GM21528 (cell line): ENCODE data around the gene SH3PXD2A.
"Not testable (repeated sequence)": the region's sequence is repeated elsewhere in the genome, so short reads cannot be mapped to it uniquely, and the experiment has no call there.

ENCODE experiments used
- ATAC-seq: cut with Tn5 transposase; IDR thresholded peaks from one replicate; pipeline ENCODE4 v1.9.1; 2021; ENCODE audit warnings: mild to moderate bottlenecking, moderate library complexity; ENCODE audit not compliant: unreplicated experiment, low FRiP score

SH3PXD2A gene

DNA sequence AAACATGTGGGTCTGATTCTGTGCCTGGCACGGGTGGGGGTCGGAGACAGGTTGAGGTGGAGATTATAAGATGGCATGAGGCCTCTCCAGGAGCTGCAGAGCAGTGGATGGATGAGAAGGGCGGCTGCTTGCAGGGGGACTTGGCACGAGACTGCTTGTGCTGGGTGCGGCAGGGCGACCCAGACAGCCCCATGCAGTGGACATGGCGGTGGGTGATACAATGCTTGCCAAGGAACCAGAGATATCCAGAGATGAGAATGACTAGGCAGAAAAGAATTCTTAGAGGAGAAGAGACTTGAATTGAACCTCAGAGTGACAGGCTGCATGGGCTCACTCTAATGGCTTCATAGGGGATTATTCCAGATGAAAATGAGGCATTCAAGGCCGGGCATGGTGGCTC, 216.4 kb downstream of the SH3PXD2A start:
- ATAC-seq = no peak

DNA sequence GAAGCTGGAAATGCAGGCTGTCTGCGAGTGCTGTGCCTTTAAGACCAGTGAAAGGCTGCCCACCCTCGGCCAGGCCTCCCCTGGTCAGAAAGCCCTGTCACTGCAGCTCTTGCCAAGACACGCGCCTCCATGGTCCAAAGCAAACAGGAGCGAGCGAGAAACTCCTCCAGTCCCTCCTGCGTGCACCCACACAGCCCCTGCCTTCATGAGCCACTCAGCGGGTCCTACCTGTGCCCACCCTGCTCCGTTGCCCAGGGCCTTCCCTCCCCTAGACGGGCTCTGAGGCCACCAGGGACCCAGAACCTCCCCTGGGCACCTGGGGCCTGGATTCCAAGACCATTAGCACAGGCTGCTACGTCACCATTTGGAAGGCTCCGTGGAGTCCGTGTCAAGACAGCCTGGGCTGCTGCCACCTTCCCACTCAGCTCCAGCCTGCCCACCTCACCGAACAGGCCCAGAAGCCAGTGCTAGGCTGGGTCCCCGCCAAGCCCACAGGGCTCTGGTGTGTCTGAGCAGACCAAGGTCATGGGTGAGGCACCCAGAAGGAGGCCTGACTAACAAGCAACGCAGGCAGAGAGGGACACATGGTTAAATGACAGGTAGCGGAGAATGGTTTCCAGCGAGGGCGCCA, 217.3 kb downstream of the SH3PXD2A start:
- ATAC-seq = no peak

DNA sequence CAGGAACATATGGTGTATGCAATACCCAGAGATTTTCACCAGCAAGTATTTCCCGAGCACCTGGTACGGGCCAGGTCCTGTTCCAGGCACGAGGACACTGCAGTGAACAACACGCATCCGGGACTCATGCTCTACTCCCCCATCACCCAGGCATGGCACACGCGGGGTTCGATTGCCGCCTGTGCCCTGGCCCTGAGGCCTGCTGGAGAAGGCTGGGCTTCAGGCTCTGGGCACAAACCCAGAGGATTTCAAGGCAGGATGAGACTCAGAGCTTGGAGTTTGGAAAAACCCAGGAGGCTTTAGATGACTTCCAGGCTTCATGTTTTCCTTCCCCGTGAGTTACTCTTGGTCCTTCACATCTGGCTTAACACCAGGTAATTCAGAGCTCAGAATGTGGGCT, 218.4 kb downstream of the SH3PXD2A start:
- ATAC-seq = no peak

DNA sequence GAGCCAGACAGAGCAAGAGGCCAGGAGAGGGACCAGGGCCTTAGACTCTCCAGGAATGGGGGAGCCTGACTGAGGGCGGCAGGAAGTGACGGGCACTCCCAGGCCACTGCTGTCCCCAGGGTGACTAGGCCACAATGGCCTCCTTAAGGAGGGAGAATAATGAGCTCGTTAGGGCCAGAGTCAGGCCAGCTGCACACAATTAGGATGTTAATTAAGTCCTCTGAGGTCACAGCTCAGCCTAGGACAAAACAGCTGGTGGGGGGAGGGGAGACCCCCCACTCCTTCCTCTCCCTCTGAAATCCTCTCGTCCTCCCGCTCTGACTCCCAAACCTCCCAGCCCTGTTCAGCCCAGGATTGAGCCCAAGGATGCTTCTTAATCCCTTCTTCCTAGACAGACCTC, 218.9 kb downstream of the SH3PXD2A start:
- ATAC-seq = no peak

DNA sequence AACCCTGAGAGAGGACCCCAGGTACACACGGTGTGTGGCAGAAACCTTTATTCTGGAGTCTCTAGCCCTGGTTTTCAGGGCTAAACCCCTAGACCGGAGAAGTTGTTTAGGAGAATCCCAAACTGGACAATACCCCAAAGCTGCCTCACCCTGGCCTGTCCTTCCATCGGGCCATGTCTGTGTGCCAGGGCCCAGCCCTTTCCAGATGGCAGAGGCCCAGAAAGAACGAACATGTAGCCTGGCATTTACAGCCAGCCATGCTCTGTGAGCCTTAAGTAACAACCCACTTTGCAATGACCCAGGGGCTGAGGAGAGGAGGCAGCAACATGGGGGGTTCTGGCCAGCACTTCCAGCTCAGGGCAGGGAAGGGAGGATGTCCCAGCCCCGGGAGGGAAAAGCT, 219.8 kb downstream of the SH3PXD2A start:
- no peak for ATAC-seq

DNA sequence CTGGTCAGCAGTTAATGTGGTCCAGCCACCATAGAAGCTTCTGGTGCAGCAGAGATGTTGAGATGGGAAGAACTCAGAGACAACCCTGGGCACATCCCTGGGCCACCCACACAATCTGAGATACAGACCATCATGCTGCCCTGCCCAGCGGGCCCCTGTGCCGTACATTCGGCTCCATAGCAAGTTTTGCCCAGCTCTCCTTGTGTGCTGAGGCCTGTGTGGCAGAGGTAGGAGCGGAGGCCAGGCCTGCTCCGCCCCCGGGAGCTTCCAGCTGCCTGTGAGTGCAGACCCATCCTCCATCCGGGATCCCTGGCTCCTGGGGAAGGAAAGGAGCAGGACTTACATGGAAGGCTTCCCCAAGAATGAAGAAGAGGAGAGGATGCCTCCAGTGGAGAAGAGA, 221.5 kb downstream of the SH3PXD2A start:
- no peak for ATAC-seq

DNA sequence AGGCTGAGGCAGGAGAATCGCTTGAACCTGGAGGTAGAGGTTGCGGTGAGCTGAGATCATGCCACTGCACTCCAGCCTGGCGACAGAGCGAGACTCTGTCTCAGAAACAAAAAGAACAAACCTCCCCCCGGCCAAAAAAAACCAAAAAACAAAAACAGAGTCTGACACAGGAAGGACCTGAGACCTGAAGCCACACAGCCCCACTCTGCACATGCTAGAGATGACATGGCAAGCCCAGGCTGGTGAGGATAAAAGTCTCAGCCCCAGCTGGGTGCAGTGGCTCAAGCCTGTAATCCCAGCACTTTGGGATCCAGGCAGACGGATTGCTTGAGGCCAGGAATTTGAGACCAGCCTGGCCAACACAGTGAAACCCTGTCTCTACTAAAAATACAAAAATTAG, 222.5 kb downstream of the SH3PXD2A start:
- not testable (repeated sequence) for ATAC-seq

DNA sequence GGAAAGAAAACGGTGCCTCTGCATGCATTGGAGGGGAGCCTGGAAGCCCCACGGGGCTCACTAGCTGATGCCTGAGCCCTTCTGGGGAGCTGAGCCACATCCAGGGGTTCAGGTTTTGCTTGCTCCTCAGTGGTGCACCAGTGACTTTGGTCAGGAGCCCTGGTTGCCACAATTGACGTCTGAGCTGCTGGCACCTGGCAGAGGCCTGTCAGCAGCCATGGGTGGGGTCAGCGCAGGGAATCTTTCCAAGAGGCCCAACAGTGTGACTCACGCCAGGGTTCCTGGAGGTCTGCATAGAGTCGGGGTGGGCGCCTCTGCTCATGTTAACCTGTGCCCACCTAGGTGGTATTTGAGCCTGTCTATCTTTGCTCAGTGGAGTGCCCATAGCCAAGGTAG, 223.1 kb downstream of the SH3PXD2A start:
- no peak for ATAC-seq

DNA sequence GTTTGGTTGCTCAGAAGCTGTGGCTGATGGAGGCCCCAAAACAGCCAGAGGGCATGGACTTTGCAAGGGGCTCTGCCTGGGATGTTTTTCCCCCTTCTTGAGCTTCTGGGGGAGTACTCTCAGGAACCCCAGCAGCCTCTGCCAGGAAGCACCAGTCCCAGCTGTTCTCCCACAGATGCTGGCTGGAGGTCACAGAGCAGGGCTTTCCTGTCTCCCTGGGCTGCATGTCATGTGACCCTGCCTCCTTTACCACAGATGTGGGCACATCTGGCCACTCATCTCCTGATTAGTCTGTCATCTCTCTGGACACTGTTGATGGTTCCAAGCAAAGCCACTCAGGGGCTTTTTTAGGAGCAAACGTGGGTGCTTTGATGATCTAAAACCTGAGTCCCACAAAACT, 225.2 kb downstream of the SH3PXD2A start:
- no peak for ATAC-seq

DNA sequence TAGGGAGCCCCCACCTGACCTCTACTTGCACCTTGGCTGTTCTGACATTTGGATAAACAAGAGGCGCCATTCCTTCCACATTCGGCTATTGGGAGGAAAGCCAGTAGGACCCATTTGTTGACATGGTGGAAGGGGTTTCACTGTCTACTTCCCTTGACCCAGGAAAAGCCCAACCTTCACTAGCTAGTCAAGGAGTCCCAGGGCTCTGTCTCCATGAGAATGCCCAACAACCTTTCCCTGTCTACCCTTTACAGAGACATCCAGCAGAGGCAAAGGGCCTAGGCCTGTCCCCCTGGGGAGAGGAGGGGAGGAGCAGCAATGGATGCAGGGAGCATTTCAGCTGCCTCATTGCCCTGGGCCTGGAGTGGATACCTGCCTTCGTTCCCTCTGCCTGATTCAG, 225.8 kb downstream of the SH3PXD2A start:
- no peak for ATAC-seq

DNA sequence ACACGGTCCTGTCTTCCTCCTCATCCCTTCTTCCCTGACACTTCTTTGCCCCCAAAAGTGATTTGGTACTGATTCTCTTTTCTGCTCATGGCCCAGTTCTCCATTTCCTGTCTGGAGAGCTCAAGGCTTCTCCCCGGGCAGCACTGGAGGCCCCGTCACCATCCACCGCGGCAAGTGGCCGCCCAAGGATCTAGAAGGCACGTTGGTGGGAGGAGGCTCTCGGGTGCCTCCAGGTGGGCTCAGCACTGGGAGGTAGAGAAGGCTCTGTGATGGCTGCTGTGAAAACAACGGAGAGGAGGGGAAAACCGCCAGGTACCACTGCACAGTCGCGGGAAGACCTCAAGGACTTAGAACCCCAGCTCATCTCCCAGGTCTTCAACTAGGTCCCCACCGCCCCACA, 227.5 kb downstream of the SH3PXD2A start:
- no peak for ATAC-seq

DNA sequence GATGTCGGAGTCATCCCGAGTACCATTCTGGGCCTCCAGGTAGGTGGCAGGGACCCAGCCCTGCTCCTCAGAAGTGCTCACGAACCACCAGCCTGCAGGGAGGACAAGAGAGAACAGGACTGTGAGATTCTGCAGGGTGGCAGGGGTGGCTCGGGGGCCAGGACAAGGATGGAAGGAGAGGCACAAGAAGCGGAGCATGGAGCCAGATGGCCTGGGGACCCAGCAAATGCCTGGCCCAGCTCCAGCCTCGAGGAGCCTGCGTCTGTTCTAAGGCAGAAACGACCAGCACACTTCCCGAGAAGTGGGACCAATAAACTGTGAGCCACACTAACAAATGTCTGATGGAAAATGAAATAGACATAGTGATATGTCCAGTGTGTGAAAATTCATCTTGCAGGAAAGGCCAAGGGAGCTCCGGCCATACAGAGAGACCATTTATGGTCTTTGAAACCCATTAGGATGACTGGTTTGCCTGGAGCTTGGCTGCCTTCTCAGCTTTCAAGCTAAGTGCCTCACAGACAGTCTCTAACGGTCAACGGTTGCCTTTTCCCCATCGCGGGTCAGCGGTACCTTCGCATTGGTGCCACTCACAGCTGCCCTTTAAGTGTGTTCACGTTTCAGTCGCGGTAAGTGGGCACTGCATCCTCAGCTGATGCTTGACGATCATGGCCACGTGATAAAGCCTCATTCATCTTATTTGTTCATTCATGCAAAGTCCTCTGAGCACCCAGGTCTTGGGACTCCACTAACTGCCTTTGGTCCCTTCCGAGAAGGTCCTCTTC, 228.1 kb downstream of the SH3PXD2A start:
- no peak for ATAC-seq

DNA sequence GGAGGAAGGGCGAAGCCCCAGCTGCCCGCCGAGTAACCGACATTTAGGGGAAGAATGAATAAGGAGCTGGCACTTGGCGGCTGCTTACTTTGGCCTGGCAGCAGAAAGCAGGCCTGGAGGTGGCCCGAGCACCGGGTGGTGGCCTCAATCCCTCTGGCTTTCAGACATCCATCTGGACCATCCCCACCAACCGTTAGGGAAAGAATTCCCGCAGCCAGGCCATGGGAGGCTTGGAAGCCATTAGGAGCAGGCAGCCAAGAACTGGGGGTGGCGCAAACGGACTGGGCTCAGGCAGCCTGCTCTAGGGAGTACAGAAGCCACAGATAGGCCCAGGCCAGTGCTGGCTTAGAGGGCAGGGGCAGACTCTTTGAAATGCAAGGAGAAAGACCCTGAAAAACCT, 229.2 kb downstream of the SH3PXD2A start:
- no peak for ATAC-seq

DNA sequence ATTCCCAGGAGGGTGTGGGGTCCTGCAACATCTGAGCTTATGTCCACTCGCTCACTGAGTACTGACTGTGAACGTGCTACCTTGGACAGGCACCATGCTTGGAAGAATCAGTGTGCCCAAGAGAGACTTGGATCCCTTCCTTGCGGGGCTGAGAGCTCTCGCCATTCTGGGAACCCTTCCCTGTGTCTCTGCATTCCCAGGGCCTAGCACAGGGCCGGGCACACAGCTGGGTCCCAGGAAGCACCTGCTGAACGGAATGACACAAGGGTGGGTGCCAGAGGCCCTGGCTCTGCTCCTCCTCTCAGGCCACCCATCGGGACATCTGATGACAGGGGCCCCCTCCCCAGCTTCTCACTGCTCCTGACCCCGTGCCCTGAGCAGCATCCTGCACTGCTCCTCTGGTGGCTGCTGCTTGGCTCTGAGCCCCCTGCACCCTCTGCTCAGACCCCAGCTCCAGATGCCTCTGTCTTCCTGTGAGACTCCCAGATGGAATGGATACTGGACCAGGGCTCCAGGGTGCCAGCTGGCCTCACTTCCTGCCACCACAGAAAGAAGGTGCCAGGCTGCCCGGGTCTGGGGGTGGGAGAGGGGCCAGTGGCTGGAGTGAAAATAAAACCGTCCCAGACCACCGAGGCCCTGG, 232.3 kb downstream of the SH3PXD2A start:
- no peak for ATAC-seq

DNA sequence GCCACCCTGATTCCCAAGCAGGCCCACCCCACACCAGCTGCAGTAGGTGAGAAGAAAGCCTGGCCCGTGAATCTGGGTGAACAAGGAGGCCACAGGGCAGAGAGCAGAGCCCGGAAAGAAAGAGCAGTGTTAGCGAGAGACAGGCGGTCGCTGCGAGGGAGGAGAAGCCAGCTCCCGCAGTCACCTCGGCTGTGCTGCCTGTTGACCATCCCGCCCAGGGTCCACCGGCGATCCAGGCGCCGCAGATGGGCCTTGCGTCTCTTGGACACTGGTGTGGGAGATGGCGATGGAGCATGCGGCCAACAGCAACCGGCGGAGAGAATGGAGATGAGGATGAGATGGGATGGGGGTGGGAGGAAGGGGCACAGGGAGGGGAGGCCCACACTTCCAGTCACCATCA, 233.1 kb downstream of the SH3PXD2A start:
- ATAC-seq = no peak

DNA sequence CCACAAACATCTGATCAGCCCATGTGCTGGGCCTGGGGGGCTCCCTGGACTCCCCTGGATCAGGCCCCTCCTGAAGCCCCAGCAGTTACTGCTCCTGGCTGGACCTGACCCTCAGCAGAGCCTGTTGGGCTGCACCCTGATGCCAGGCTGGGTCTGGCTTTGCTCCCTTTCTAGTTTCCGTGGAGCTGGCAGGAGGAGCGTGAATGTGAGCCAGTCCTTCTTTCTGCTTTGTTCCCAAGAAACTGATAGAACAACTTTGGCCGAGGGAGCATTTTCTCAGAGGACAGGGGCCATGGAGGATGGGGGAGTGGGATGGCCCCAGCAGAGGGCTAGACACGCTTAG, 233.6 kb downstream of the SH3PXD2A start:
- no peak for ATAC-seq

DNA sequence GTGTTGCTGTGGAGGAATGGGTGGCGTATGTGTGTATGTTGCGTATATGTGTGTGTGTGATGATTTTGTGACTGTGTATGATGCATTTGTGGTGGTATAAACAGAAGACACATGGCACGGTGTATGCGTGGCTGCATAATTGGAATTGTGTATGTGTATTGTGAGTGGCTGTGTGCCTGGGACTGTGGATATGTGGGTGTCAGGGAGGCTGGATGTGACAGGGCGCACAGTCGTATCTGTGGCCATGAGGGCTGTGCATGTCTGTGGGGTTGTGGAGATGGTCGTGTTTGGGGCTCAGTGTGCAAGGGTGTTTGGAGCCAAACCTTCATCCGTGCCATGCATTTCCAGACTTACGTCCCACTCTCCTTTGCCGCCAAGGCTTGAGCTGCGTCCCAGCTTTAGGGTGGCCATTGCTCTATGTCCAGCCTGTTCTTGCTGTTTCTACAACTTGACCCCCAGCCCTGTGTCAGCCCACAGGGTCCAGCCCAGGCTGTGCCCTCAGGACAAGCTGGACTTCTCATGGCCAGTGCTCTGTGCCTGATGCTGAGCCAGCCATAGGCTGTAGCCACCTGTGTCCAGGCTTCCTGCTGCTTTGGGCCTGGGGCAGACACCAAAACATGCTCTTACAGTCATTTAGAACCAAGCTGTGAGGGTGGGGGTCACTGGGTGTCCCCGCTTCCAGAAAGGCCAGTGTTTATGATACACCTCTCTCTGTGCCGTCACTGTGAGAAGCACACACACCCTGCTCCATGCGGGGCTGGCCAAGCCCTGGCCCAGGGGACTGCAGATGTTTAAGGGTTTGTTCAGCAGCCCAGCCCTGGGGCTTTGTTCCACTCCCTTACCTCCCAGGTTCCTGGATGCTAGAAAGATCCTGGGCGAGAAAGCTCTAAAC, 234.2 kb downstream of the SH3PXD2A start:
- no peak for ATAC-seq

DNA sequence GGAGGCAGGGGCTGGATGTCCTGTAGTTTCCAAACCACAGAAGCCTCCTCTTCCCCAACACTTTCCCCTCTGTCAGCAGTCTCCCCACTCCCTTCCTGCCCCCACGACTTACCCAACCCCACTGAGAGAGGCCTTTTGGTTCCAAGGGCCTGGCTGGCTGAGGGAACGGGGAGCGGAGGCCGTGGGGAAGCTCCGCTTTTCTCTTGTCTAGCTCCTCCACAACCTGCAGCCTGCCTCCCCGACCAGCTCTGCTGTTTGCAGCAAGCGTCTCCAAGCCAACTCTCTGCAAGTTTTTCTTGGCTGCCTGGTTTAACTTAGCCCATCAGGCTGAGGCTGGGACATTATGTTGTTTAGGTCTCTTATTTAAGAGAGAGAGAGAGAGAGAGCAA, 235.0 kb downstream of the SH3PXD2A start:
- ATAC-seq = no peak

DNA sequence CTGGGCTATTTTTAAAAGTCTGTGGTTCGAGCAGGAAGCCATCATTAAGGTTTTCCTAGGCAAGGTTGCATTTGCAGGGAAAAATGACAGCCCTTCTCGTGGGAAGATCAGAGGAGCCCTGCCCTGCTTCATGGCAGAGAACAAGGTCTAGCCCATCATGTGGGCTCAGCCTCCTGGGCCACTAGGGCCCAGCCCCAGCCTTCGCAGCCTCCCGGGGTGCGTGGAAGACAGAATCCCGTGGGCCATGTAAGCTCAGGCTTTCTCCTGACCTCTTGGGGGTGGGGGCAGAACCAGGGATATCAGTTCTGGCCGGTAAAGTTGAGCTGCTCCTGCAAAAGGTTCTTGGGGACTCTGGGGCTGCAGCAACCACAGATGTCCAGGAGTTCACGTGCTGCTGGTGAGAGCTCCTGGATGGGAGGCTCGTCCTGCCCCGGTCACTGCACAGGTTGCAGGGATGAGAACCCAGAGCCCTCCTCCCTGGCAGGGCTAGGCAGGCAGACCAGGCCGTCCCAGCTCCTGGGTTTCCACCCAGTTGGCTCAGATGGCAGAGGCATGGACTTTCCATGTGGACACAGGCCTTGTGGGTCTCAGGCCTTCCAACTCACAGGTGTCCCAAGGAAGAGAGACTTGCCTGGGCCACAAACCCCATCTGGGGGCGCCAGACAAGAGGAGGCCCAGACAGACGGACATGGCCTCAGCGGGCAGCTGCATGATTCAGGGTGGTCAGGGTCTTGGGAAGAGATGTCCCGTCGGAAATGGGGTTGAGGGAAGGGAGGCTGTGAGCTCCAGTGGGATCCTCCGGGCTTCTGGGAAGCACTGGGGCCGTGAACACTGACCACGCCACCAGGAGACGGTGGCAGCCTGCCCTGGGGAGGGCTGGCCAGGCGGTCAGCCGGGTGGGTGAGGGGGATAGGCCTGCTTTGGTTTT, 235.7 kb downstream of the SH3PXD2A start:
- no peak for ATAC-seq
